GM12878 (cell line): ENCODE measurements around the gene ZMIZ1. TPM values are rescaled to one million over a fixed set of nuclear protein-coding genes. Genes with fewer than 3 reads are reported as not detected.

Experiments
- ATAC-seq: fragments of 200-7000 bp; cut with Tn5 transposase; 3 replicates; pipeline ENCODE4 v1.9.1; 2020; ENCODE audit warnings: mild to moderate bottlenecking, moderate library complexity
- BruUV-seq: library from RNA; stranded (reverse); fragments of 400-500 nt; replicated peaks from 2 replicates; lab custom pipeline; 2021; lab: Mats Ljungman, UMichigan
- CTCF ChIA-PET: fragments of 300-600 bp; sonication (Branson Sonifier 250); formaldehyde crosslinking; extraction: SDS; loops from one replicate; lab custom pipeline; 2021; ENCODE audit warnings: inconsistent platforms; lab: Yijun Ruan, JAX
- POLR2A ChIA-PET: fragments of 350-600 bp; formaldehyde crosslinking; extraction: SDS; loops from one replicate; lab custom pipeline; 2021; ENCODE audit warnings: inconsistent platforms; lab: Charles Lee
- RAD21 ChIA-PET: fragments of 300-600 bp; sonication (Branson Sonifier 250); formaldehyde crosslinking; loops from one replicate; lab custom pipeline; 2023; ENCODE audit warnings: antibody characterized with exemption; ENCODE audit not compliant: unreplicated experiment; lab: Charles Lee
- SMC1A ChIA-PET: fragments of 300-600 bp; sonication (Branson Sonifier 250); formaldehyde crosslinking; loops from one replicate; lab custom pipeline; 2023; ENCODE audit not compliant: unreplicated experiment, uncharacterized antibody; lab: Charles Lee
- DNase-seq: peaks from one replicate; pipeline ENCODE4 v3.0.0-alpha.2; 2011; ENCODE audit warnings: low read depth, low spot score
- FAIRE-seq: peaks from 3 replicates; lab custom pipeline; 2011; peaks lifted over from hg19 to GRCh38; lab: Jason Lieb, UNC
- H2AFZ ChIP-seq: 2 replicates; pipeline ENCODE4 v1.6.0; 2011; ENCODE audit warnings: low read depth, low read length, control low read depth; ENCODE audit not compliant: control insufficient read depth
- H3K27ac ChIP-seq: 2 replicates; pipeline ENCODE4 v1.5.1; 2011; ENCODE audit warnings: control low read depth; ENCODE audit not compliant: control insufficient read depth, insufficient read depth
- H3K27me3 ChIP-seq, 2 experiments: replicated peaks in 1 of 2; 2 replicates each; pipeline versions ENCODE4 v1.6.0 to v1.6.1; 2011; ENCODE audit warnings: low read length in 1 of 2; ENCODE audit not compliant: control insufficient read depth in 2 of 2, insufficient read depth in 2 of 2
- H3K36me3 ChIP-seq, 2 experiments: 2 replicates each; pipeline ENCODE4 v1.5.1; 2011; ENCODE audit warnings: low read length in 1 of 2; ENCODE audit not compliant: control insufficient read depth in 2 of 2, insufficient read depth in 2 of 2
- H3K4me1 ChIP-seq: 2 replicates; pipeline ENCODE4 v1.6.1; 2011; ENCODE audit warnings: mild to moderate bottlenecking, low read length, moderate library complexity, mixed read lengths; ENCODE audit not compliant: control insufficient read depth, insufficient read depth
- H3K4me2 ChIP-seq: 2 replicates; pipeline ENCODE4 v1.6.0; 2011; ENCODE audit warnings: control low read depth; ENCODE audit not compliant: control insufficient read depth, insufficient read depth
- H3K4me3 ChIP-seq: fragments of 200-600 bp; sonication (generic); 2 replicates; pipeline ENCODE4 v1.5.1; 2016
- H3K79me2 ChIP-seq: 2 replicates; pipeline ENCODE4 v1.6.0; 2011; ENCODE audit warnings: low read length; ENCODE audit not compliant: control insufficient read depth, insufficient read depth
- H3K9ac ChIP-seq: 2 replicates; pipeline ENCODE4 v1.8.0; 2011; ENCODE audit warnings: low read length, control low read depth, mixed read lengths; ENCODE audit not compliant: control insufficient read depth, insufficient read depth
- H3K9me3 ChIP-seq: replicated peaks from 3 replicates; pipeline ENCODE4 v1.5.1; 2011; ENCODE audit warnings: mild to moderate bottlenecking, low read length; ENCODE audit not compliant: control insufficient read depth, insufficient read depth
- H4K20me1 ChIP-seq: 2 replicates; pipeline ENCODE4 v1.6.0; 2011; ENCODE audit not compliant: control insufficient read depth, insufficient read depth
- ASH2L ChIP-seq: fragments of 300-600, 200-600 bp; sonication (generic); IDR thresholded peaks from 2 replicates; pipeline ENCODE4 v1.6.1; 2017; ENCODE audit warnings: low read depth, mild to moderate bottlenecking, borderline replicate concordance
- BHLHE40 ChIP-seq, 2 experiments: fragments of 450-650 bp in 1 of 2; IDR thresholded peaks; 2 replicates each; pipeline ENCODE4 v1.6.1; 2011 to 2017; ENCODE audit warnings: low read depth in 2 of 2, borderline replicate concordance in 1 of 2, improper control_type of control experiment in 1 of 2, low read length in 1 of 2, mild to moderate bottlenecking in 1 of 2
- CBX5 ChIP-seq: sonication (generic); IDR thresholded peaks from 2 replicates; pipeline ENCODE4 v1.6.1; 2016; ENCODE audit warnings: low read depth, moderate library complexity, mild to moderate bottlenecking, inconsistent platforms
- CREB1 ChIP-seq: IDR thresholded peaks from 2 replicates; pipeline ENCODE4 v1.6.1; 2012; ENCODE audit warnings: low read depth, mild to moderate bottlenecking, inconsistent platforms
- CREM ChIP-seq: IDR thresholded peaks from 2 replicates; pipeline ENCODE4 v1.6.1; 2014; ENCODE audit warnings: antibody characterized with exemption, low read depth
- CTCF ChIP-seq, 3 experiments: IDR thresholded peaks in 2 of 3; conservative IDR thresholded peaks in 1 of 3; 2 replicates each; pipeline ENCODE4 v1.5.1; 2011; ENCODE audit warnings: low read depth in 3 of 3, low read length in 3 of 3, mild to moderate bottlenecking in 3 of 3, control low read depth in 2 of 3, moderate library complexity in 2 of 3, inconsistent platforms in 1 of 3, mixed read lengths in 1 of 3; ENCODE audit not compliant: control insufficient read depth in 2 of 3, insufficient read depth in 1 of 3; ENCODE audit errors: extremely low read depth in 1 of 3
- CUX1 ChIP-seq: IDR thresholded peaks from 2 replicates; pipeline ENCODE4 v1.6.1; 2012; ENCODE audit warnings: improper control_type of control experiment, low read depth, low read length; ENCODE audit not compliant: insufficient replicate concordance
- IRF4 ChIP-seq: IDR thresholded peaks from 2 replicates; pipeline ENCODE4 v1.6.1; 2011; ENCODE audit warnings: low read depth, low read length
- JUND ChIP-seq: IDR thresholded peaks from 2 replicates; pipeline ENCODE4 v1.6.1; 2012; ENCODE audit warnings: low read depth, mild to moderate bottlenecking, low read length, improper control_type of control experiment, moderate library complexity
- NFIC ChIP-seq: IDR thresholded peaks from 2 replicates; pipeline ENCODE4 v1.6.1; 2012; ENCODE audit warnings: low read depth, mild to moderate bottlenecking, inconsistent platforms, low read length, moderate library complexity
- NR2C2 ChIP-seq: IDR thresholded peaks from 2 replicates; pipeline ENCODE4 v1.6.1; 2011; ENCODE audit warnings: borderline replicate concordance, low read depth; ENCODE audit not compliant: control insufficient read depth, insufficient read length
- RELA ChIP-seq: fragments of 450-650 bp; IDR thresholded peaks from 2 replicates; pipeline ENCODE4 v1.8.0; 2014; ENCODE audit warnings: borderline replicate concordance; ENCODE audit not compliant: partially characterized antibody
- SMAD1 ChIP-seq: fragments of 450-650 bp; IDR thresholded peaks from 2 replicates; pipeline ENCODE4 v1.6.1; 2018; ENCODE audit warnings: mild to moderate bottlenecking, low read depth; ENCODE audit not compliant: partially characterized antibody
- SMC3 ChIP-seq: IDR thresholded peaks from 2 replicates; pipeline ENCODE4 v1.6.1; 2011; ENCODE audit warnings: low read length, improper control_type of control experiment, borderline replicate concordance
- SPI1 ChIP-seq: IDR thresholded peaks from 2 replicates; pipeline ENCODE4 v1.6.1; 2011; ENCODE audit warnings: low read depth, mild to moderate bottlenecking, low read length, moderate library complexity, borderline replicate concordance; ENCODE audit not compliant: insufficient read depth
- ZBTB33 ChIP-seq: fragments of 450-650 bp; IDR thresholded peaks from 2 replicates; pipeline ENCODE4 v1.6.1; 2017; ENCODE audit warnings: mild to moderate bottlenecking
- WGBS: methylation state at CpG from one replicate; pipeline ENCODE4 v1.1.6; 2016; ENCODE audit warnings: low lambda C conversion rate; ENCODE audit not compliant: insufficient replicate concordance, insufficient coverage; ENCODE audit errors: missing lambda C conversion rate; 5-methylcytosine and 5-hydroxymethylcytosine counted together
- in situ Hi-C: fragments of 300-500 bp; cut with MboI; formaldehyde crosslinking; loops from 9 replicates; pipeline ENCODE4 v1.14.3; 2018; ENCODE audit warnings: mixed read lengths
- intact Hi-C: fragments of 100-400 bp; cut with micrococcal nuclease; formaldehyde crosslinking; loops from one replicate; pipeline ENCODE4 v1.14.2; 2022; ENCODE audit not compliant: unreplicated experiment
- polyA plus RNA-seq, 11 experiments: library from polyadenylated mRNA; depleted of rRNA in 4 of 11; unstranded in 6 of 11; stranded (reverse) in 5 of 11; fragments of >200 nt; fragmentation: Nextera tagmentation in 4 of 11; fragmentation: Illumina TruSeq in 1 of 11; extraction: Ambion mirVana in 4 of 11; extraction: Trizol in 1 of 11; gene quantifications; 1 replicate in 1 of 11; 2 replicates in 10 of 11; pipeline versions ENCODE4 v1.2.1 to v1.2.3, GENCODE V29; 2011 to 2016; ENCODE audit warnings: inconsistent platforms in 2 of 11, missing spikeins in 2 of 11, low read depth in 1 of 11
- total RNA-seq, 4 experiments: library from RNA; depleted of rRNA in 3 of 4; stranded (reverse); fragments of >200 nt in 3 of 4; fragmentation: Illumina TruSeq in 1 of 4; extraction: Trizol in 1 of 4; gene quantifications; 2 replicates each; pipeline versions ENCODE4 v1.2.1 to v1.2.3, GENCODE V29; 2013 to 2021

The ZMIZ1 gene
- total and polyA plus RNA-seq, 10 of the 15 experiments (the other 5 are each of a cell fraction or from before 2014, with no cell fraction given) = 3.1 to 82.3 (median 14.9) TPM

DNA sequence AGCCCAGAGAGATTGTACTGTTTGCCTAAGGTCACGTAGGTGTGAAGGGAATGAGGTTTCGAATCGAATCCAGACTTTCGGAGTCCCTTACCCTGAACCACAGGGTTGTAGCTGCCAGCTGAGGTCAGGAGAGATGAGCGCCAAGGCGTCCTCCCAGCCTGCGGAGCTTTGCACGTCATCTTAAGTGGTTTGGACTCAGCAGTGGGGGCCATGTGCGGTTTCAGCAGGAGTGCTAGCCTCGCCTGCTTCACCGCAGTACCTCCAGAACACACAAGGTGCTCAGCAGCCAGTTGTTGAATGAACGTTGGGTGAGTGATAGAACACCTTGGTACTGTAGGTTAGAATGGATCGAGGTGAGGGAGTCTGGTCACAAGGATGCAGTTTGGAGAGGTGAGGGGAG lies 203.6 kb downstream of the ZMIZ1 start:
- H3K9ac ChIP-seq = no peak overlapping the region
- ChIA-PET POLR2A (no interaction called here), CTCF (no interaction called here), SMC1A (interaction anchor here (0.9 to 1.6 kb wide), 3 partner anchors 11 to 19 kb away, joined by 3 to 4 read pairs (median 4); no protein-coding TSS in a partner anchor), RAD21 (no interaction called here)
- H4K20me1 ChIP-seq = peaks cover 6% of the 10 kb centered on the region; the same call in 1 of the 2 replicates
- no peak overlapping the region for H2AFZ ChIP-seq
- H3K4me2 ChIP-seq = no peak overlapping the region
- intact Hi-C loops (no loop called here), in situ Hi-C loops (no loop called here)
- H3K27ac ChIP-seq = no peak overlapping the region
- WGBS = 95% methylated on average over 12 of the region's 13 CpGs
- H3K4me1 ChIP-seq = peaks cover 20% of the 10 kb centered on the region
- TSS peak; percentile 25 for BruUV-seq
- no peaks in the 10 kb centered on the region for H3K27me3 ChIP-seq
- ATAC-seq = no peak
- no peak for FAIRE-seq
- TF ChIP-seq JUND (no peak), SPI1 (no peak), CUX1 (no peak), NR2C2 (no peak), SMC3 (no peak), SMAD1 (no peak), ASH2L (no peak), BHLHE40 (IDR thresholded peaks at IDR 0.05; ENCODE audit: borderline replicate concordance in 1 of 2, low read depth in 2 of 2, low read length in 1 of 2) (no peak), CREM (no peak), NFIC (no peak), ZBTB33 (no peak), CTCF (IDR thresholded peaks at IDR 0.05 in 2 of 3, conservative IDR thresholded peaks at IDR 0.05 in 1 of 3; ENCODE audit: control insufficient read depth in 2 of 3, extremely low read depth in 1 of 3, insufficient read depth in 1 of 3, low read depth in 3 of 3, low read length in 3 of 3) (no peak), RELA (no peak), IRF4 (no peak), CBX5 (no peak), CREB1 (no peak)
- no peak overlapping the region for H3K4me3 ChIP-seq
- peaks cover 6 to 42% of the 10 kb centered on the region in 2 experiments for H3K36me3 ChIP-seq
- H3K79me2 ChIP-seq = peaks cover 89% of the 10 kb centered on the region
- no peak for DNase-seq
- H3K9me3 ChIP-seq = no peaks in the 10 kb centered on the region
